K562 (cell line): ENCODE measurements around the gene NUDT21. TPM values are rescaled to one million over a fixed set of nuclear protein-coding genes. Genes with fewer than 3 reads are reported as not detected.

Experiments used
- CEBPB ChIP-seq: fragments of 450-650 bp; IDR thresholded peaks from 2 replicates; pipeline ENCODE4 v1.6.1; 2016; ENCODE audit warnings: missing genetic modification characterization, missing compliant biosample characterization
- DDX20 ChIP-seq: fragments of 450-650 bp; IDR thresholded peaks from 2 replicates; pipeline ENCODE4 v1.6.1; 2016; ENCODE audit warnings: missing genetic modification characterization, low read depth, mild to moderate bottlenecking, missing compliant biosample characterization, moderate library complexity
- ETV6 ChIP-seq, 3 experiments: fragments of 150-350 bp in 1 of 3; sonication (generic) in 1 of 3; formaldehyde crosslinking in 1 of 3; IDR thresholded peaks; 2 replicates each; pipeline versions ENCODE4 v1.6.1 to v1.8.0; 2014 to 2022; ENCODE audit warnings: borderline replicate concordance in 2 of 3, low read depth in 2 of 3, antibody characterized with exemption in 1 of 3, low read length in 1 of 3, mild to moderate bottlenecking in 1 of 3, missing genetic modification reagents in 1 of 3
- FOS ChIP-seq: IDR thresholded peaks from 3 replicates; pipeline ENCODE4 v1.6.1; 2011; ENCODE audit not compliant: insufficient read length; ENCODE audit errors: extremely low read depth
- GABPA ChIP-seq: fragments of 200-800 bp; sonication (Bioruptor generic); conservative IDR thresholded peaks from 2 replicates; pipeline ENCODE4 v1.6.1; 2016; ENCODE audit warnings: low read depth, missing genetic modification characterization, missing compliant biosample characterization
- HDAC8 ChIP-seq: fragments of 450-650 bp; IDR thresholded peaks from 2 replicates; pipeline ENCODE4 v1.6.1; 2016; ENCODE audit warnings: mild to moderate bottlenecking, missing genetic modification characterization, moderate library complexity, missing compliant biosample characterization
- NCOR1 ChIP-seq: fragments of 450-650 bp; IDR thresholded peaks from 2 replicates; pipeline ENCODE4 v1.6.1; 2016; ENCODE audit warnings: mild to moderate bottlenecking, moderate library complexity
- NELFE ChIP-seq: IDR thresholded peaks from 2 replicates; pipeline ENCODE4 v1.6.1; 2011; ENCODE audit warnings: mild to moderate bottlenecking; ENCODE audit not compliant: insufficient read depth, insufficient read length
- NFIC ChIP-seq: fragments of 450-650 bp; IDR thresholded peaks from 2 replicates; pipeline ENCODE4 v1.6.1; 2017; ENCODE audit warnings: mild to moderate bottlenecking, inconsistent platforms
- RAD51 ChIP-seq: fragments of 450-650 bp; IDR thresholded peaks from 2 replicates; pipeline ENCODE4 v1.7.1; 2016; ENCODE audit warnings: low read depth, mild to moderate bottlenecking, borderline replicate concordance
- TAF1 ChIP-seq: IDR thresholded peaks from 2 replicates; pipeline ENCODE4 v1.6.1; 2011; ENCODE audit warnings: mild to moderate bottlenecking, low read length, moderate library complexity; ENCODE audit not compliant: insufficient read depth, control insufficient read depth, severe bottlenecking; ENCODE audit errors: extremely low read depth
- TCF7 ChIP-seq: sonication (generic); IDR thresholded peaks from 2 replicates; pipeline ENCODE4 v1.6.1; 2016; ENCODE audit warnings: antibody characterized with exemption, borderline replicate concordance
- THRAP3 ChIP-seq: fragments of 450-650 bp; IDR thresholded peaks from 2 replicates; pipeline ENCODE4 v1.6.1; 2016; ENCODE audit warnings: mild to moderate bottlenecking, inconsistent platforms, borderline replicate concordance
- ZNF408 ChIP-seq: fragments of 250-450 bp; sonication (Bioruptor Pico); IDR thresholded peaks from 2 replicates; pipeline ENCODE4 v1.4.0; 2020; ENCODE audit warnings: low read depth, mild to moderate bottlenecking, moderate library complexity
- polyA plus RNA-seq, 8 experiments: library from polyadenylated mRNA; depleted of rRNA in 4 of 8; stranded (reverse) in 5 of 8; unstranded in 3 of 8; fragments of >200 nt; fragmentation: Nextera tagmentation in 2 of 8; fragmentation: Illumina TruSeq in 1 of 8; extraction: Ambion mirVana in 2 of 8; extraction: Trizol in 1 of 8; gene quantifications; 2 replicates each; pipeline versions ENCODE4 v1.2.1 to v1.2.3, GENCODE V29; 2011 to 2014; ENCODE audit warnings: inconsistent platforms in 1 of 8, missing spikeins in 1 of 8
- total RNA-seq, 7 experiments: library from RNA; depleted of rRNA in 6 of 7; stranded (reverse); fragments of >200 nt in 6 of 7; fragmentation: Illumina TruSeq in 2 of 7; extraction: Trizol in 2 of 7; gene quantifications; 2 replicates each; pipeline versions ENCODE4 v1.2.1 to v1.2.3, GENCODE V29; 2011 to 2021; ENCODE audit warnings: low replicate concordance in 1 of 7
- TF ChIP-seq, protein P1 (sequence below): fragments of 450-650 bp; IDR thresholded peaks from 2 replicates; pipeline ENCODE4 v1.6.1; 2017; ENCODE audit warnings: antibody characterized with exemption, mild to moderate bottlenecking
- TF ChIP-seq, protein P2 (sequence below): IDR thresholded peaks from 2 replicates; pipeline ENCODE4 v1.6.1; 2014; ENCODE audit warnings: antibody characterized with exemption
- TF ChIP-seq, protein P3 (sequence below): IDR thresholded peaks from 2 replicates; pipeline ENCODE4 v1.6.1; 2012; ENCODE audit warnings: low read depth, low read length, improper control_type of control experiment, borderline replicate concordance
- TF ChIP-seq, protein P4 (sequence below): IDR thresholded peaks from 2 replicates; pipeline ENCODE4 v1.6.1; 2011; ENCODE audit not compliant: insufficient read length; ENCODE audit errors: extremely low read depth

The NUDT21 gene
- total and polyA plus RNA-seq, 9 of the 15 experiments (the other 6 are each of a cell fraction or from before 2014, with no cell fraction given): 62.4 to 218 (median 121) TPM

DNA sequence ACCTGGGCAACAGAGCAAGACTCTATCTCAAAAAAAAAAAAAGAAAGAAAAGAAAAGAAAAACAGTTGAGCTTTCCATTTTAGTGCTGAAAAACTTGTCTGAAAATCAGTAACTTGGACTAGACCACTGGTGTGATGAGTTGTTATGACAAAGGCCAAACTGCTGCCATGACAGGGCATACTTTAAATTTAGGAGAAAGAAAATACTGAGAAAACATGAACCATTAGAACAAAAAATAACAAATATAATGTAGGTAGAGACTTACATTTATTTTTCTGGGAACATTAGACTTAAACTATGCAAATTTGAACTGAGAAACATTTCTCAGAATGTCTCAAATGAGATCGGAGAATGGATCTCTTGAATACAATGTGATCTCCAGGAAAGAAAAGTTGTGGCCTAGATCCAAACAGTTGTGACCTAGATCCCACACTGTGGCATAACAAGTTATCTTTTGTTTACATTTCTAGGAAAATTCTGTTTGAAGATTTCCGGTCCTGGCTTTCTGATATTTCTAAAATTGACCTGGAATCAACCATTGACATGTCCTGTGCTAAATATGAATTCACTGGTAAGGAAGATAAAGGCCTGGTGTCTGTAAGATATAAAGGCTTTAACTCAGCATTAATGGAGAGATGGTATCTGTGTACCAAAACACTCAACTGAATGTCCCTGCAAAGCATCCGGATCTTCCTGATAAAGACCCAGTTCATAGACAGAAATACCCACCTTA lies 11.1 kb upstream of the NUDT21 start (continued):
- TF ChIP-seq, protein P1, sequence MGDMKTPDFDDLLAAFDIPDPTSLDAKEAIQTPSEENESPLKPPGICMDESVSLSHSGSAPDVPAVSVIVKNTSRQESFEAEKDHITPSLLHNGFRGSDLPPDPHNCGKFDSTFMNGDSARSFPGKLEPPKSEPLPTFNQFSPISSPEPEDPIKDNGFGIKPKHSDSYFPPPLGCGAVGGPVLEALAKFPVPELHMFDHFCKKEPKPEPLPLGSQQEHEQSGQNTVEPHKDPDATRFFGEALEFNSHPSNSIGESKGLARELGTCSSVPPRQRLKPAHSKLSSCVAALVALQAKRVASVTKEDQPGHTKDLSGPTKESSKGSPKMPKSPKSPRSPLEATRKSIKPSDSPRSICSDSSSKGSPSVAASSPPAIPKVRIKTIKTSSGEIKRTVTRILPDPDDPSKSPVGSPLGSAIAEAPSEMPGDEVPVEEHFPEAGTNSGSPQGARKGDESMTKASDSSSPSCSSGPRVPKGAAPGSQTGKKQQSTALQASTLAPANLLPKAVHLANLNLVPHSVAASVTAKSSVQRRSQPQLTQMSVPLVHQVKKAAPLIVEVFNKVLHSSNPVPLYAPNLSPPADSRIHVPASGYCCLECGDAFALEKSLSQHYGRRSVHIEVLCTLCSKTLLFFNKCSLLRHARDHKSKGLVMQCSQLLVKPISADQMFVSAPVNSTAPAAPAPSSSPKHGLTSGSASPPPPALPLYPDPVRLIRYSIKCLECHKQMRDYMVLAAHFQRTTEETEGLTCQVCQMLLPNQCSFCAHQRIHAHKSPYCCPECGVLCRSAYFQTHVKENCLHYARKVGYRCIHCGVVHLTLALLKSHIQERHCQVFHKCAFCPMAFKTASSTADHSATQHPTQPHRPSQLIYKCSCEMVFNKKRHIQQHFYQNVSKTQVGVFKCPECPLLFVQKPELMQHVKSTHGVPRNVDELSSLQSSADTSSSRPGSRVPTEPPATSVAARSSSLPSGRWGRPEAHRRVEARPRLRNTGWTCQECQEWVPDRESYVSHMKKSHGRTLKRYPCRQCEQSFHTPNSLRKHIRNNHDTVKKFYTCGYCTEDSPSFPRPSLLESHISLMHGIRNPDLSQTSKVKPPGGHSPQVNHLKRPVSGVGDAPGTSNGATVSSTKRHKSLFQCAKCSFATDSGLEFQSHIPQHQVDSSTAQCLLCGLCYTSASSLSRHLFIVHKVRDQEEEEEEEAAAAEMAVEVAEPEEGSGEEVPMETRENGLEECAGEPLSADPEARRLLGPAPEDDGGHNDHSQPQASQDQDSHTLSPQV: peak; percentile 87
- TF ChIP-seq FOS (no peak), HDAC8 (tag) (no peak), ZNF408 (CRISPR knock-in tag) (no peak), GABPA (tag) (peak; percentile 52), TAF1 (no peak), RAD51 (no peak), ETV6 (IDR thresholded peaks at IDR 0.05; ENCODE audit: borderline replicate concordance in 1 of 2, low read depth in 2 of 2, low read length in 1 of 2) (no peak), ETV6 (CRISPR knock-in tag; IDR thresholded peaks at IDR 0.05; ENCODE audit: borderline replicate concordance) (no peak), TCF7 (0 out of 2 replicates have a peak, but pooled peaks have one; percentile 70), CEBPB (no peak), THRAP3 (no peak), NCOR1 (peak; percentile 95), NELFE (no peak), DDX20 (tag) (peak; percentile 44; the same call in 1 of the 2 replicates), NFIC (peak; percentile 79)
- TF ChIP-seq, protein P2, sequence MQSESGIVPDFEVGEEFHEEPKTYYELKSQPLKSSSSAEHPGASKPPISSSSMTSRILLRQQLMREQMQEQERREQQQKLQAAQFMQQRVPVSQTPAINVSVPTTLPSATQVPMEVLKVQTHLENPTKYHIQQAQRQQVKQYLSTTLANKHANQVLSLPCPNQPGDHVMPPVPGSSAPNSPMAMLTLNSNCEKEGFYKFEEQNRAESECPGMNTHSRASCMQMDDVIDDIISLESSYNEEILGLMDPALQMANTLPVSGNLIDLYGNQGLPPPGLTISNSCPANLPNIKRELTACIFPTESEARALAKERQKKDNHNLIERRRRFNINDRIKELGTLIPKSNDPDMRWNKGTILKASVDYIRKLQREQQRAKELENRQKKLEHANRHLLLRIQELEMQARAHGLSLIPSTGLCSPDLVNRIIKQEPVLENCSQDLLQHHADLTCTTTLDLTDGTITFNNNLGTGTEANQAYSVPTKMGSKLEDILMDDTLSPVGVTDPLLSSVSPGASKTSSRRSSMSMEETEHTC: no peak
- TF ChIP-seq, protein P3, sequence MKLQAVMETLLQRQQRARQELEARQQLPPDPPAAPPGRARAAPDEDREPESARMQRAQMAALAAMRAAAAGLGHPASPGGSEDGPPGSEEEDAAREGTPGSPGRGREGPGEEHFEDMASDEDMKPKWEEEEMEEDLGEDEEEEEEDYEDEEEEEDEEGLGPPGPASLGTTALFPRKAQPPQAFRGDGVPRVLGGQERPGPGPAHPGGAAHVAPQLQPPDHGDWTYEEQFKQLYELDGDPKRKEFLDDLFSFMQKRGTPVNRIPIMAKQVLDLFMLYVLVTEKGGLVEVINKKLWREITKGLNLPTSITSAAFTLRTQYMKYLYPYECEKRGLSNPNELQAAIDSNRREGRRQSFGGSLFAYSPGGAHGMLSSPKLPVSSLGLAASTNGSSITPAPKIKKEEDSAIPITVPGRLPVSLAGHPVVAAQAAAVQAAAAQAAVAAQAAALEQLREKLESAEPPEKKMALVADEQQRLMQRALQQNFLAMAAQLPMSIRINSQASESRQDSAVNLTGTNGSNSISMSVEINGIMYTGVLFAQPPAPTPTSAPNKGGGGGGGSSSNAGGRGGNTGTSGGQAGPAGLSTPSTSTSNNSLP: peak; percentile 52; the same call in 1 of the 2 replicates
- TF ChIP-seq, protein P4, sequence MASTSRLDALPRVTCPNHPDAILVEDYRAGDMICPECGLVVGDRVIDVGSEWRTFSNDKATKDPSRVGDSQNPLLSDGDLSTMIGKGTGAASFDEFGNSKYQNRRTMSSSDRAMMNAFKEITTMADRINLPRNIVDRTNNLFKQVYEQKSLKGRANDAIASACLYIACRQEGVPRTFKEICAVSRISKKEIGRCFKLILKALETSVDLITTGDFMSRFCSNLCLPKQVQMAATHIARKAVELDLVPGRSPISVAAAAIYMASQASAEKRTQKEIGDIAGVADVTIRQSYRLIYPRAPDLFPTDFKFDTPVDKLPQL: no peak
